Uterus (tissue), 2 donors: ENCODE results near the gene ARHGAP8.

ENCODE experiments used
- POLR2A ChIP-seq, 2 donors: fragments of 450-650 bp; IDR thresholded peaks; one replicate each; pipeline ENCODE4 v1.6.1; 2016; ENCODE audit warnings: antibody characterized with exemption in 2 of 2, mild to moderate bottlenecking in 1 of 2, moderate library complexity in 1 of 2
- TF ChIP-seq, protein P1 (sequence below), 4 experiments: fragments of 200-600 bp in 2 of 4; fragments of 450-650 bp in 2 of 4; sonication (generic) in 2 of 4; IDR thresholded peaks; one replicate each; pipeline ENCODE4 v1.5.1; 2016 to 2019; ENCODE audit warnings: antibody characterized with exemption in 4 of 4, mild to moderate bottlenecking in 2 of 4, moderate library complexity in 1 of 4

DNA sequence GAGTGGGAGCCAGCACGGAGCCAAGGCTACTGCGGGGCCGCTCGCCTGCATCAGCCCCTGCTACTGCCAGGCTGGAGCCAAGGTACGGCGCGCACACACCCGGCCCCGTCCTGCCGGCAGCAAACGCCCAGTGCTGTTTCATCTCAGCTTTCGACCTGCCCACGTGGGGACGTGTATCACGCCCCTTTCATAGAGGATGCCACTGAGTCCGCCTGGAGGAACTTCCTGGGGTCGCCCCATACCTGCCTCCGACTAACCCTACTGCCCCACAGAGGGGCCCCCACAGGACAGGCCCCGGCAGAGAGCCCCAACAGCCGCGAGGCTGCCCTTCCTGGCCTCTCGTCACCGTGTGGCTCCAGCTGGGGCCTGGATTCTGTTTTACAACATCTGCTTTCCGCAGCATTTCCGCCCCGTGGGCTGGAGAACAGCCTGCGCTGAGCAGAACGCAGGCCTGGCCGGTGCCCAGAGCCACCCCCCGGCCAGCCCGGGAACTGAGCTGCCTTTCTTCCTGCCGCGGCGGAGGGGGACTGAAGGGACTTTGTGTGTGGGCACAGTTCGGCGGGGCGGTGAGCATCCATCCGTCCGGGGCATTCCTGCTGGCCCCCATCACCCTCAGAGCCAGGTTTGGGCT is 22.9 kb upstream of the ARHGAP8 start:
- TF ChIP-seq, protein P1, sequence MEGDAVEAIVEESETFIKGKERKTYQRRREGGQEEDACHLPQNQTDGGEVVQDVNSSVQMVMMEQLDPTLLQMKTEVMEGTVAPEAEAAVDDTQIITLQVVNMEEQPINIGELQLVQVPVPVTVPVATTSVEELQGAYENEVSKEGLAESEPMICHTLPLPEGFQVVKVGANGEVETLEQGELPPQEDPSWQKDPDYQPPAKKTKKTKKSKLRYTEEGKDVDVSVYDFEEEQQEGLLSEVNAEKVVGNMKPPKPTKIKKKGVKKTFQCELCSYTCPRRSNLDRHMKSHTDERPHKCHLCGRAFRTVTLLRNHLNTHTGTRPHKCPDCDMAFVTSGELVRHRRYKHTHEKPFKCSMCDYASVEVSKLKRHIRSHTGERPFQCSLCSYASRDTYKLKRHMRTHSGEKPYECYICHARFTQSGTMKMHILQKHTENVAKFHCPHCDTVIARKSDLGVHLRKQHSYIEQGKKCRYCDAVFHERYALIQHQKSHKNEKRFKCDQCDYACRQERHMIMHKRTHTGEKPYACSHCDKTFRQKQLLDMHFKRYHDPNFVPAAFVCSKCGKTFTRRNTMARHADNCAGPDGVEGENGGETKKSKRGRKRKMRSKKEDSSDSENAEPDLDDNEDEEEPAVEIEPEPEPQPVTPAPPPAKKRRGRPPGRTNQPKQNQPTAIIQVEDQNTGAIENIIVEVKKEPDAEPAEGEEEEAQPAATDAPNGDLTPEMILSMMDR (IDR thresholded peaks at IDR 0.05), result peak in 2 of 4 experiments; percentile 33 to 47
- TF ChIP-seq POLR2A (IDR thresholded peaks at IDR 0.05), result no peak
